CD8-positive, alpha-beta memory T cell (primary cell): ENCODE results near the gene NAT14. TPM values are rescaled to one million over a fixed set of nuclear protein-coding genes. Genes with fewer than 3 reads are reported as not detected.

Experiments used
- CTCF ChIA-PET: fragments of 350-600 bp; sonication (Branson Sonifier 250); formaldehyde crosslinking; loops from one replicate; lab custom pipeline; 2021; ENCODE audit warnings: antibody characterized with exemption; lab: Charles Lee
- POLR2A ChIA-PET: fragments of 350-600 bp; sonication (Branson Sonifier 250); formaldehyde crosslinking; loops from one replicate; lab custom pipeline; 2021; ENCODE audit warnings: antibody characterized with exemption; lab: Charles Lee
- DNase-seq, 5 donors: peaks; one replicate each; pipeline versions ENCODE4 v3.0.0 to v3.0.0-alpha.2; 2020 to 2022; ENCODE audit warnings: mixed read lengths in 1 of 5
- H3K27ac ChIP-seq: one replicate; pipeline ENCODE4 v1.7.0; 2013; ENCODE audit warnings: low read depth, mild to moderate bottlenecking, low read length, moderate library complexity
- H3K27me3 ChIP-seq: 2 replicates; pipeline ENCODE4 v1.7.0; 2013; ENCODE audit warnings: low read length, mild to moderate bottlenecking; ENCODE audit not compliant: insufficient read depth, poor library complexity, severe bottlenecking
- H3K36me3 ChIP-seq: 2 replicates; pipeline ENCODE4 v1.7.0; 2013; ENCODE audit warnings: mild to moderate bottlenecking, low read length, moderate library complexity; ENCODE audit not compliant: insufficient read depth
- H3K4me1 ChIP-seq: 2 replicates; pipeline ENCODE4 v1.7.0; 2013; ENCODE audit warnings: mild to moderate bottlenecking, low read length, moderate library complexity; ENCODE audit not compliant: insufficient read depth
- H3K4me3 ChIP-seq: 2 replicates; pipeline ENCODE4 v1.7.0; 2013; ENCODE audit warnings: mild to moderate bottlenecking, low read length
- H3K9me3 ChIP-seq: 2 replicates; pipeline ENCODE4 v1.7.0; 2013; ENCODE audit warnings: mild to moderate bottlenecking, low read length
- H3K27ac Mint-ChIP-seq, 8 donors: one replicate each; pipeline ENCODE4 v1.8.0; 2020 to 2021; ENCODE audit warnings: mixed read lengths in 8 of 8, mild to moderate bottlenecking in 6 of 8, inconsistent platforms in 3 of 8, moderate library complexity in 3 of 8
- H3K27me3 Mint-ChIP-seq, 2 donors: one replicate each; pipeline ENCODE4 v1.8.0; 2020 to 2021; ENCODE audit warnings: mixed read lengths in 2 of 2, mild to moderate bottlenecking in 1 of 2, moderate library complexity in 1 of 2
- H3K36me3 Mint-ChIP-seq, 3 donors: one replicate each; pipeline ENCODE4 v1.8.0; 2020 to 2021; ENCODE audit warnings: mixed read lengths in 3 of 3, inconsistent platforms in 1 of 3, mild to moderate bottlenecking in 1 of 3
- H3K4me1 Mint-ChIP-seq, 3 donors: one replicate each; pipeline ENCODE4 v1.8.0; 2020 to 2021; ENCODE audit warnings: mixed read lengths in 3 of 3, inconsistent platforms in 1 of 3, mild to moderate bottlenecking in 1 of 3
- H3K4me3 Mint-ChIP-seq, 7 donors: one replicate each; pipeline ENCODE4 v1.8.0; 2020 to 2021; ENCODE audit warnings: mixed read lengths in 7 of 7, mild to moderate bottlenecking in 6 of 7, moderate library complexity in 4 of 7, inconsistent platforms in 2 of 7
- H3K9me3 Mint-ChIP-seq, 5 donors: one replicate each; pipeline ENCODE4 v1.8.0; 2020 to 2022; ENCODE audit warnings: mixed read lengths in 5 of 5, mild to moderate bottlenecking in 3 of 5, moderate library complexity in 2 of 5, inconsistent platforms in 1 of 5
- polyA plus RNA-seq: library from polyadenylated mRNA; unstranded; fragments of 300-500 nt; fragmentation: Illumina TruSeq; gene quantifications from one replicate; pipeline ENCODE4 v1.2.3, GENCODE V29; 2021
- total RNA-seq, 2 experiments: library from RNA; stranded (reverse); gene quantifications; one replicate each; pipeline ENCODE4 v1.2.3, GENCODE V29; 2021

The NAT14 gene
- total and polyA plus RNA-seq, 3 experiments from 2014 or later, result 7.0 to 28.4 (median 27.5) TPM

GRCh38 chr19:55474269-55475265 is 10.4 kb upstream of the NAT14 start:
- no peak for DNase-seq
- Mint-ChIP-seq H3K27ac (peak overlapping the region in 2 of 8 donors; percentile 30 to 47), H3K9me3 (no peaks in the 10 kb centered on the region), H3K4me1 (peaks cover 15 to 35% (median 28%) of the 10 kb centered on the region in 3 donors), H3K36me3 (peaks cover 0 to 7% (median 0%) of the 10 kb centered on the region in 3 donors), H3K27me3 (no peaks in the 10 kb centered on the region), H3K4me3 (peak overlapping the region in 5 of 7 donors; percentile 15 to 90 (median 41))
- Histone ChIP-seq H3K4me3 (no peak overlapping the region), H3K27me3 (no peaks in the 10 kb centered on the region), H3K36me3 (no peaks in the 10 kb centered on the region), H3K9me3 (no peaks in the 10 kb centered on the region), H3K27ac (no peak overlapping the region), H3K4me1 (peaks cover 17% of the 10 kb centered on the region)
- ChIA-PET CTCF (interaction anchor here (1.2 to 2.5 kb wide), 2 partner anchors 11 to 29 kb away, joined by 3 to 10 read pairs; partner anchors contain the start of gene NAT14), POLR2A (no interaction called here)

GRCh38 chr19:55476100-55476775 is 8.8 kb upstream of the NAT14 start, which contains the start of gene ZNF628:
Gene ZNF628, plus strand, starts transcription at chr19:55476617. Its CDS starts 3,294 bp downstream, at chr19:55479911.
- ChIA-PET CTCF (interaction anchor here (0.8 to 3.7 kb wide), 8 partner anchors 9 to 155 kb away, joined by 3 to 28 read pairs (median 4); partner anchors contain the start of genes FIZ1, ISOC2, NAT14 and ZNF784), POLR2A (interaction anchor here (0.5 to 2.2 kb wide), 21 partner anchors 9 to 1027 kb away, joined by 3 to 14 read pairs (median 5); partner anchors contain the start of genes FIZ1, HSPBP1, ISOC2 and KMT5C)
- Histone ChIP-seq H3K9me3 (no peaks in the 10 kb centered on the region), H3K27me3 (no peaks in the 10 kb centered on the region), H3K36me3 (no peaks in the 10 kb centered on the region), H3K27ac (peak within 1 kb of the TSS; percentile 72), H3K4me1 (peaks cover 17% of the 10 kb centered on the region), H3K4me3 (peak within 1 kb of the TSS; percentile 92)
- Mint-ChIP-seq H3K4me3 (peak within 1 kb of the TSS; percentile 89 to 96 (median 90)), H3K27ac (peak within 1 kb of the TSS; percentile 92 to 99 (median 94)), H3K4me1 (peaks cover 17 to 42% (median 32%) of the 10 kb centered on the region in 3 donors), H3K9me3 (no peaks in the 10 kb centered on the region), H3K36me3 (peaks cover 0 to 14% (median 0%) of the 10 kb centered on the region in 3 donors), H3K27me3 (no peaks in the 10 kb centered on the region)
- DNase-seq, result peak; percentile 95 to 98 (median 97)

GRCh38 chr19:55477905-55478304 is 7.1 kb upstream of the NAT14 start:
- POLR2A ChIA-PET, result no interaction called here
- peaks cover 17 to 42% (median 32%) of the 10 kb centered on the region in 3 donors for H3K4me1 Mint-ChIP-seq

GRCh38 chr19:55478364-55478763 is 6.6 kb upstream of the NAT14 start:
- H3K36me3 ChIP-seq, result no peaks in the 10 kb centered on the region
- POLR2A ChIA-PET, result no interaction called here
- H3K27me3 ChIP-seq, result no peaks in the 10 kb centered on the region
- H3K9me3 ChIP-seq, result no peaks in the 10 kb centered on the region
- H3K27ac Mint-ChIP-seq, result peak overlapping the region in 7 of 8 donors; percentile 29 to 99 (median 66)
- H3K27ac ChIP-seq, result no peak overlapping the region
- no peak overlapping the region for H3K4me3 ChIP-seq
- no peaks in the 10 kb centered on the region for H3K27me3 Mint-ChIP-seq
- H3K4me1 ChIP-seq, result peaks cover 17% of the 10 kb centered on the region
- no peaks in the 10 kb centered on the region for H3K9me3 Mint-ChIP-seq
- no peak for DNase-seq
- peak overlapping the region; percentile 51 to 96 (median 71) for H3K4me3 Mint-ChIP-seq
- peaks cover 0 to 22% (median 0%) of the 10 kb centered on the region in 3 donors for H3K36me3 Mint-ChIP-seq
- H3K4me1 Mint-ChIP-seq, result peaks cover 17 to 42% (median 32%) of the 10 kb centered on the region in 3 donors
- CTCF ChIA-PET, result interaction anchor here (1.7 to 3.7 kb wide), 2 partner anchors 11 to 26 kb away, joined by 9 to 28 read pairs; no protein-coding TSS in a partner anchor

More at GRCh38 chr19:55477905-55478304, 7.1 kb upstream of the NAT14 start:
- Histone ChIP-seq H3K4me1 (peaks cover 17% of the 10 kb centered on the region), H3K4me3 (no peak overlapping the region), H3K27me3 (no peaks in the 10 kb centered on the region), H3K36me3 (no peaks in the 10 kb centered on the region), H3K9me3 (no peaks in the 10 kb centered on the region), H3K27ac (no peak overlapping the region)
- H3K27ac Mint-ChIP-seq, result peak overlapping the region in 7 of 8 donors; percentile 17 to 99 (median 66)
- no peaks in the 10 kb centered on the region for H3K27me3 Mint-ChIP-seq
- no peak for DNase-seq
- peak overlapping the region; percentile 51 to 96 (median 66) for H3K4me3 Mint-ChIP-seq
- no peaks in the 10 kb centered on the region for H3K9me3 Mint-ChIP-seq
- CTCF ChIA-PET, result interaction anchor here (2.5 to 3.7 kb wide), 2 partner anchors 11 to 26 kb away, joined by 28 read pairs; no protein-coding TSS in a partner anchor
- H3K36me3 Mint-ChIP-seq, result peaks cover 0 to 21% (median 0%) of the 10 kb centered on the region in 3 donors

- Histone ChIP-seq H3K4me3 (no peak overlapping the region), H3K9me3 (no peaks in the 10 kb centered on the region), H3K36me3 (no peaks in the 10 kb centered on the region), H3K27ac (no peak overlapping the region), H3K4me1 (peaks cover 20% of the 10 kb centered on the region), H3K27me3 (no peaks in the 10 kb centered on the region)
- H3K4me3 Mint-ChIP-seq, result peak overlapping the region; percentile 22 to 96 (median 48)
- ChIA-PET POLR2A (no interaction called here), CTCF (interaction anchor here (1.7 to 3.7 kb wide), 2 partner anchors 12 to 25 kb away, joined by 9 to 28 read pairs; no protein-coding TSS in a partner anchor)
- peak overlapping the region in 6 of 8 donors; percentile 30 to 92 (median 62) for H3K27ac Mint-ChIP-seq
- H3K27me3 Mint-ChIP-seq, result no peaks in the 10 kb centered on the region
- H3K9me3 Mint-ChIP-seq, result no peaks in the 10 kb centered on the region
- peaks cover 0 to 22% (median 0%) of the 10 kb centered on the region in 3 donors for H3K36me3 Mint-ChIP-seq
- DNase-seq, result no peak
- H3K4me1 Mint-ChIP-seq, result peaks cover 17 to 42% (median 32%) of the 10 kb centered on the region in 3 donors
These were observed 5.9 kb upstream of the NAT14 start for GRCh38 chr19:55479045-55479444.

GRCh38 chr19:55479451-55480230 is 5.3 kb upstream of the NAT14 start:
- no peak overlapping the region for H3K27ac ChIP-seq
- ChIA-PET CTCF (interaction anchor here (1.7 kb wide), 1 partner anchor 24 kb away, joined by 9 read pairs; no protein-coding TSS in a partner anchor), POLR2A (no interaction called here)
- Mint-ChIP-seq H3K36me3 (peaks cover 0 to 22% (median 0%) of the 10 kb centered on the region in 3 donors), H3K27ac (peak overlapping the region in 5 of 8 donors; percentile 37 to 92 (median 77)), H3K4me1 (peaks cover 19 to 46% (median 32%) of the 10 kb centered on the region in 3 donors), H3K9me3 (no peaks in the 10 kb centered on the region), H3K4me3 (peak overlapping the region in 5 of 7 donors; percentile 8 to 66 (median 52)), H3K27me3 (no peaks in the 10 kb centered on the region)
- no peaks in the 10 kb centered on the region for H3K9me3 ChIP-seq
- H3K4me1 ChIP-seq, result peaks cover 26% of the 10 kb centered on the region
- H3K27me3 ChIP-seq, result no peaks in the 10 kb centered on the region
- no peaks in the 10 kb centered on the region for H3K36me3 ChIP-seq
- H3K4me3 ChIP-seq, result no peak overlapping the region
- no peak for DNase-seq
